Heart left ventricle (tissue), 16 donors: ENCODE data around the gene TMUB2. TPM values are rescaled to one million over a fixed set of nuclear protein-coding genes. Genes with fewer than 3 reads are reported as not detected.

ENCODE experiments used
- ATAC-seq, 4 donors: fragments of 200-7000 bp; cut with Tn5 transposase; one replicate each; pipeline ENCODE4 v1.9.1; 2020 to 2022; ENCODE audit warnings: moderate library complexity in 4 of 4, mild to moderate bottlenecking in 3 of 4, moderate number of reproducible peaks in 1 of 4
- DNase-seq, 5 donors: peaks; one replicate each; pipeline ENCODE4 v3.0.0-alpha.2; 2020
- H3K27ac ChIP-seq, 12 donors: fragments of 200-600 bp; sonication (generic) in 4 of 12; one replicate each; pipeline versions ENCODE4 v1.5.0 to v1.8.0; 2016 to 2022; ENCODE audit warnings: mild to moderate bottlenecking in 2 of 12
- H3K27me3 ChIP-seq, 9 donors: fragments of 200-600 bp; sonication (generic) in 2 of 9; one replicate each; pipeline versions ENCODE4 v1.5.1 to v1.8.0; 2016 to 2022; ENCODE audit warnings: mild to moderate bottlenecking in 3 of 9
- H3K36me3 ChIP-seq, 9 donors: fragments of 200-600 bp; sonication (generic) in 2 of 9; one replicate each; pipeline versions ENCODE4 v1.5.0 to v1.8.0; 2018 to 2022; ENCODE audit warnings: mild to moderate bottlenecking in 2 of 9
- H3K4me1 ChIP-seq, 12 donors: fragments of 200-600 bp; sonication (generic) in 4 of 12; one replicate each; pipeline versions ENCODE4 v1.5.0 to v1.8.0; 2016 to 2022; ENCODE audit warnings: mild to moderate bottlenecking in 3 of 12
- H3K4me3 ChIP-seq, 12 donors: fragments of 200-600 bp; sonication (generic) in 4 of 12; one replicate each; pipeline versions ENCODE4 v1.5.0 to v1.8.0; 2017 to 2022; ENCODE audit warnings: mild to moderate bottlenecking in 9 of 12, moderate library complexity in 4 of 12
- H3K9me3 ChIP-seq, 12 donors: fragments of 200-600 bp; sonication (generic) in 4 of 12; one replicate each; pipeline versions ENCODE4 v1.5.0 to v1.8.0; 2016 to 2022; ENCODE audit warnings: mild to moderate bottlenecking in 1 of 12
- CTCF ChIP-seq, 12 donors: fragments of 200-600 bp; sonication (generic) in 4 of 12; IDR thresholded peaks; one replicate each; pipeline versions ENCODE4 v1.5.0 to v1.8.0; 2018 to 2022; ENCODE audit warnings: antibody characterized with exemption in 12 of 12, mild to moderate bottlenecking in 5 of 12
- POLR2A ChIP-seq, 2 donors: fragments of 450-650 bp; IDR thresholded peaks; one replicate each; pipeline ENCODE4 v1.6.1; 2017; ENCODE audit warnings: antibody characterized with exemption in 2 of 2, mild to moderate bottlenecking in 2 of 2, moderate library complexity in 2 of 2
- WGBS, 4 donors: extraction: QIAGEN DNeasy Blood & Tissue Kit in 2 of 4; methylation state at CpG; one replicate each; pipeline versions ENCODE4 v1.1.5 to v1.1.7; 2013 to 2018; 5-methylcytosine and 5-hydroxymethylcytosine counted together
- intact Hi-C, 10 donors: fragments of 100-400 bp; cut with DNase I; formaldehyde crosslinking; loops; one replicate each; pipeline versions ENCODE4 v1.11.1 to v1.14.2; 2022
- polyA plus RNA-seq, 2 donors: library from polyadenylated mRNA; stranded (reverse); fragments of 200-250 nt; gene quantifications; one replicate each; pipeline ENCODE4 v1.2.3, GENCODE V29; 2013
- total RNA-seq, 9 donors: library from RNA; depleted of rRNA in 2 of 9; stranded (reverse); fragments of >200 nt in 2 of 9; fragmentation: NEBNext Ultra II Directional in 3 of 9; extraction: Animal tissue kit (Norgen Biotek cat#: 25700) in 3 of 9; gene quantifications; one replicate each; pipeline versions ENCODE4 v1.1.0 to v1.2.4, GENCODE V29; 2016 to 2023
- donor health status: ischemic (EF 13 %, LVEDD 7.1; RV severe dilation, severe dysfunction).
- donor health status: healthy with polysubstance abuse.
- donor health status: DM: no; HTN: yes; CAD: no.
- donor health status: DM: no; HTN: no; CAD: no.
- donor health status: ischemic (EF 25% LVEDD 6.9; RV normal size, moderate dysfunction).
- donor health status: ischemic (EF 25% LVEDD 5.7; RV mildly dilated, moderate dysfunction).
- donor health status: healthy.
- donor health status: DM: yes; HTN: yes; CAD: no.
- donor health status: ischemic (EF 35%, LVEDD 5.7; RV mildly dilated, moderate dysfunction).
- donor health status: nonischemic (EF 11% LVEDD 7.7; RV severe dilation, severe dysfunction).
- donor health status: DM: yes; HTN: yes; CAD: no.
- donor health status: PGD.
- donor health status: ischemic (EF 29% LVEDD 5.4; RV normal size, mild dysfunction).
- donor health status: nonischemic (EF 23%, LVEDD 6.1; RV moderate dilation, normal function).

TMUB2 gene
- total and polyA plus RNA-seq, 11 donors, result 18.8 to 37.4 (median 24.7) TPM

- Histone ChIP-seq H3K36me3 (peaks cover 0 to 44% (median 31%) of the 10 kb centered on the region in 9 donors), H3K27me3 (no peaks in the 10 kb centered on the region), H3K4me1 (peaks cover 0 to 53% (median 22%) of the 10 kb centered on the region in 12 donors), H3K9me3 (no peaks in the 10 kb centered on the region), H3K4me3 (peak overlapping the region; percentile 72 to 99 (median 88)), H3K27ac (peak overlapping the region; percentile 95 to 100 (median 98))
- ATAC-seq, result peak; percentile 63 to 76 (median 72)
- intact Hi-C loops, result loop anchor here in 2 of 10 donors (5.0 to 10.0 kb wide), 2 partner anchors 45 to 123 kb away; partner anchors contain the start of genes HROB (in 1 of the 2) and LSM12 (in 1 of the 2)
- DNase-seq, result peak in 1 of 5 donors; percentile 83
- TF ChIP-seq POLR2A (IDR thresholded peaks at IDR 0.05), result no peak
- TF ChIP-seq CTCF (IDR thresholded peaks at IDR 0.05), result no peak
- WGBS, 4 donors, result 1 to 3% (median 2%) methylated on average over 18 to 32 of the region's 32 CpGs
Observed at GRCh38 chr17:44187131-44187899, 543 bp downstream of the TMUB2 start.

GRCh38 chr17:44188576-44189403, 2.0 kb downstream of the TMUB2 start:
- Histone ChIP-seq H3K27ac (peak overlapping the region in 2 of 12 donors; percentile 97 to 99), H3K36me3 (peaks cover 0 to 45% (median 35%) of the 10 kb centered on the region in 9 donors), H3K4me3 (peak overlapping the region in 3 of 12 donors; percentile 90 to 99 (median 97)), H3K4me1 (peaks cover 0 to 47% (median 22%) of the 10 kb centered on the region in 12 donors), H3K27me3 (no peaks in the 10 kb centered on the region), H3K9me3 (no peaks in the 10 kb centered on the region)
- intact Hi-C loops, result loop anchor here in 2 of 10 donors (5.0 to 10.0 kb wide), 2 partner anchors 46 to 124 kb away; partner anchors contain the start of genes HROB (in 1 of the 2) and LSM12 (in 1 of the 2)
- no peak for TF ChIP-seq POLR2A (IDR thresholded peaks at IDR 0.05)
- TF ChIP-seq CTCF (IDR thresholded peaks at IDR 0.05), result no peak
- 82 to 92% (median 91%) methylated on average over 7 to 12 of the region's 12 CpGs for WGBS, 4 donors
- ATAC-seq, result no peak
- peak in 1 of 5 donors; percentile 49 for DNase-seq

- DNase-seq (no peak), ATAC-seq (no peak)
- no peaks in the 10 kb centered on the region for H3K27me3 ChIP-seq
- peaks cover 0 to 62% (median 52%) of the 10 kb centered on the region in 9 donors for H3K36me3 ChIP-seq
- H3K4me3 ChIP-seq, result no peak overlapping the region
- peaks cover 0 to 32% (median 16%) of the 10 kb centered on the region in 12 donors for H3K4me1 ChIP-seq
- H3K9me3 ChIP-seq, result no peaks in the 10 kb centered on the region
- no peak overlapping the region for H3K27ac ChIP-seq
- WGBS, 4 donors, result 88 to 89% (median 89%) methylated on average over 10 of the region's 10 CpGs
- TF ChIP-seq POLR2A (IDR thresholded peaks at IDR 0.05) (no peak), CTCF (IDR thresholded peaks at IDR 0.05) (no peak)
- intact Hi-C loops, result no loop called here
Observed at GRCh38 chr17:44190481-44190880, 3.7 kb downstream of the TMUB2 start.
